Osteocyte (in vitro differentiated cells): ENCODE results near the gene IL16. TPM values are rescaled to one million over a fixed set of nuclear protein-coding genes. Genes with fewer than 3 reads are reported as not detected.
A peak's percentile ranks its signal among the peaks of the same experiment; 100 is the strongest.

Experiments
- DNase-seq: peaks from one replicate; pipeline ENCODE4 v3.0.0; 2021; ENCODE audit warnings: mixed read lengths; ENCODE audit not compliant: unreplicated experiment; ENCODE audit errors: extremely low spot score
- H3K27ac Mint-ChIP-seq: one replicate; pipeline ENCODE4 v1.8.0; 2021; ENCODE audit warnings: mild to moderate bottlenecking, mixed read lengths; ENCODE audit not compliant: unreplicated experiment
- H3K27me3 Mint-ChIP-seq: one replicate; pipeline ENCODE4 v1.8.0; 2021; ENCODE audit warnings: mixed read lengths; ENCODE audit not compliant: unreplicated experiment
- H3K36me3 Mint-ChIP-seq: one replicate; pipeline ENCODE4 v1.8.0; 2021; ENCODE audit warnings: mixed read lengths; ENCODE audit not compliant: unreplicated experiment
- H3K4me1 Mint-ChIP-seq: one replicate; pipeline ENCODE4 v1.8.0; 2021; ENCODE audit warnings: mixed read lengths; ENCODE audit not compliant: unreplicated experiment
- H3K4me3 Mint-ChIP-seq: one replicate; pipeline ENCODE4 v1.8.0; 2021; ENCODE audit warnings: mild to moderate bottlenecking, moderate library complexity, mixed read lengths; ENCODE audit not compliant: unreplicated experiment
- H3K9me3 Mint-ChIP-seq: one replicate; pipeline ENCODE4 v1.8.0; 2021; ENCODE audit warnings: mixed read lengths; ENCODE audit not compliant: unreplicated experiment
- CTCF ChIP-seq: fragments of 200-600 bp; sonication (generic); IDR thresholded peaks from 2 replicates; pipeline ENCODE4 v1.5.0; 2021; ENCODE audit warnings: antibody characterized with exemption, mild to moderate bottlenecking, moderate library complexity
- total RNA-seq: library from RNA; stranded (reverse); gene quantifications from 2 replicates; pipeline ENCODE4 v1.2.1, GENCODE V29; 2021

Gene IL16
- total RNA-seq, 1 donor from 2014 or later: not detected

DNA sequence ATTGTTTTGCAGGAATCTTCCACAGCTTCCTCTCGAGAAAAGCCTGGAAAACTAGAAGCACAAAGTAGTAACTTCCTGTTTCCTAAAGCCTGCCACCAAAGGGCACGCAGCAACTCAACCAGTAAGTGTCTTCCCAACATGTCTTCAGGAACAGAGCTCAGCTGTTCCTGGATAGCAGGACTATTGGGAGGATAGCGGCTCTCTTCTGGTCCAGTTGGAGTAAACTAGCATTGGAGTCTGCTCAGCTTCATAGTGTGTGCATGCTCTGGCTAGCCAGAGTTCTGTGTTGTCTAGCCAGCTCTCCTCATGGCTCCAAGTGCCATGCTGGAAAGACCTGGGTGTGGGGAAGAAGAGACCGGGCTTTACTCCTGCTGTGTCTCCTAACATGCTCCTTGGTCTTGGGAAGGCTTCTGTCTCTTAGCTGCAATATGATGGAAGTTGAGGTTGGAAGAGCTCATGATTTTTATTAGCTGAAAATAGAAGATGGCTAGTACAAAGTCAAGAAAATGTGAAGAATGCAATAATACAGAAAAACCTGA lies 63.1 kb downstream of the IL16 start:
- no peak overlapping the region for H3K4me3 Mint-ChIP-seq
- no peak for TF ChIP-seq CTCF
- peaks cover 32% of the 10 kb centered on the region for H3K27me3 Mint-ChIP-seq
- H3K9me3 Mint-ChIP-seq: no peaks in the 10 kb centered on the region
- no peaks in the 10 kb centered on the region for H3K36me3 Mint-ChIP-seq
- no peaks in the 10 kb centered on the region for H3K4me1 Mint-ChIP-seq
- DNase-seq: no peak
- no peak overlapping the region for H3K27ac Mint-ChIP-seq

GRCh38 chr15:81261172-81261811 lies 64.6 kb downstream of the IL16 start:
- no peaks in the 10 kb centered on the region for H3K36me3 Mint-ChIP-seq
- H3K9me3 Mint-ChIP-seq: no peaks in the 10 kb centered on the region
- no peak overlapping the region for H3K4me3 Mint-ChIP-seq
- H3K27ac Mint-ChIP-seq: no peak overlapping the region
- DNase-seq: peak; percentile 71
- peaks cover 41% of the 10 kb centered on the region for H3K27me3 Mint-ChIP-seq
- H3K4me1 Mint-ChIP-seq: peaks cover 10% of the 10 kb centered on the region
- TF ChIP-seq CTCF: no peak

DNA sequence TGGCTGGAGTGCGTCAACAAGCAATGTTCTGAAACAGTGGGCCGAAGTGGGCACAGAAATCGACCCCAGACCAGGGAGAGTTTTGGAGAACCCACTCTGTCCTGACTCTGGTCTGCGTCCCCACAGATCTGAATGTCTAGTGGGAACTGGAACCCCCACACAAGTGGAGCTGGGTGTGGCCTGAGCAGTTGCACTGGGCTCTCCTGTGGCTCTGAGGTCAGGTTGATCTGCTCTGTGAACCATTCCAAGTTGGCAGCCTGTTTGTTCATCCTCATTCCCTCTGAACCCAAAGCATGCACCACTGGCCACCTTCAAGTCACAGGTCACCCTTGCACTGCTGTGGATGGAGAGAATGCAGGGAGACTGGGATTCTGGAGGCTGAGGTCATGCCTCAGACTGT lies 66.8 kb downstream of the IL16 start:
- Mint-ChIP-seq H3K4me1 (peaks cover 11% of the 10 kb centered on the region), H3K27me3 (peaks cover 38% of the 10 kb centered on the region), H3K9me3 (no peaks in the 10 kb centered on the region), H3K27ac (no peak overlapping the region), H3K4me3 (no peak overlapping the region), H3K36me3 (no peaks in the 10 kb centered on the region)
- DNase-seq: no peak
- TF ChIP-seq CTCF: no peak

- Mint-ChIP-seq H3K4me3 (no peak overlapping the region), H3K27me3 (peaks cover 38% of the 10 kb centered on the region), H3K36me3 (no peaks in the 10 kb centered on the region), H3K27ac (no peak overlapping the region), H3K4me1 (peaks cover 11% of the 10 kb centered on the region), H3K9me3 (no peaks in the 10 kb centered on the region)
- TF ChIP-seq CTCF: no peak
- no peak for DNase-seq
Observed at GRCh38 chr15:81264072-81264857, 67.6 kb downstream of the IL16 start.
